Common myeloid progenitor, CD34-positive (primary cell): Measurements from ENCODE around the gene LGR6.

Source experiments
- CTCF ChIA-PET: fragments of 350-600 bp; sonication (Branson Sonifier 250); formaldehyde crosslinking; loops from one replicate; lab custom pipeline; 2021; ENCODE audit warnings: antibody characterized with exemption; lab: Charles Lee
- POLR2A ChIA-PET: fragments of 350-600 bp; sonication (Branson Sonifier 250); formaldehyde crosslinking; loops from one replicate; lab custom pipeline; 2021; ENCODE audit warnings: antibody characterized with exemption; lab: Charles Lee
- DNase-seq, 3 donors: peaks; one replicate each; pipeline versions ENCODE4 v3.0.0 to v3.0.0-alpha.2; 2013
- H3K27ac ChIP-seq, 2 experiments: 1 replicate in 1 of 2; 2 replicates in 1 of 2; pipeline ENCODE4 v1.7.0; 2013; ENCODE audit warnings: inconsistent platforms in 2 of 2, low read length in 2 of 2, mild to moderate bottlenecking in 2 of 2, low read depth in 1 of 2, moderate library complexity in 1 of 2; ENCODE audit not compliant: severe bottlenecking in 2 of 2, insufficient read depth in 1 of 2, poor library complexity in 1 of 2
- H3K27me3 ChIP-seq, 5 experiments: replicated peaks in 2 of 5; 1 replicate in 3 of 5; 2 replicates in 2 of 5; pipeline versions ENCODE4 v1.6.1 to v1.7.0; 2013; ENCODE audit warnings: low read length in 4 of 5, mild to moderate bottlenecking in 2 of 5, moderate library complexity in 2 of 5, inconsistent platforms in 1 of 5; ENCODE audit not compliant: insufficient read depth in 5 of 5, control insufficient read depth in 4 of 5
- H3K36me3 ChIP-seq, 4 experiments: 1 replicate in 2 of 4; 2 replicates in 2 of 4; pipeline versions ENCODE4 v1.6.1 to v1.7.0; 2013; ENCODE audit warnings: low read length in 3 of 4, control low read depth in 1 of 4, mild to moderate bottlenecking in 1 of 4; ENCODE audit not compliant: control insufficient read depth in 4 of 4, insufficient read depth in 4 of 4
- H3K4me1 ChIP-seq, 4 experiments: 1 replicate in 3 of 4; 2 replicates in 1 of 4; pipeline versions ENCODE4 v1.6.1 to v1.7.1; 2013; ENCODE audit warnings: low read length in 3 of 4, mild to moderate bottlenecking in 3 of 4, control low read depth in 1 of 4, inconsistent platforms in 1 of 4, moderate library complexity in 1 of 4; ENCODE audit not compliant: control insufficient read depth in 4 of 4, insufficient read depth in 4 of 4; ENCODE audit errors: control extremely low read depth in 1 of 4
- H3K4me3 ChIP-seq, 7 experiments: 1 replicate in 4 of 7; 2 replicates in 3 of 7; pipeline versions ENCODE4 v1.5.1 to v1.7.0; 2013; ENCODE audit warnings: mild to moderate bottlenecking in 7 of 7, low read length in 6 of 7, moderate library complexity in 6 of 7, inconsistent platforms in 2 of 7, low read depth in 2 of 7, control low read depth in 1 of 7; ENCODE audit not compliant: insufficient read depth in 4 of 7, control insufficient read depth in 1 of 7; ENCODE audit errors: extremely low read depth in 1 of 7
- H3K9me3 ChIP-seq, 5 experiments: 1 replicate in 4 of 5; 2 replicates in 1 of 5; pipeline versions ENCODE4 v1.6.1 to v1.7.1; 2013; ENCODE audit warnings: low read length in 4 of 5, mild to moderate bottlenecking in 2 of 5, inconsistent platforms in 1 of 5, low read depth in 1 of 5, moderate library complexity in 1 of 5; ENCODE audit not compliant: control insufficient read depth in 4 of 5, insufficient read depth in 2 of 5; ENCODE audit errors: control extremely low read depth in 1 of 5
- WGBS: methylation state at CpG from one replicate; pipeline ENCODE4 v1.1.5; 2013; ENCODE audit not compliant: insufficient coverage; 5-methylcytosine and 5-hydroxymethylcytosine counted together

Gene LGR6

GRCh38 chr1:202225131-202225530 is 31.5 kb downstream of the LGR6 start:
- 91% methylated on average over 4 of the region's 5 CpGs for WGBS
- no peak overlapping the region for H3K4me3 ChIP-seq
- no peaks in the 10 kb centered on the region for H3K36me3 ChIP-seq
- H3K4me1 ChIP-seq: peaks cover 0 to 11% (median 6%) of the 10 kb centered on the region in 4 experiments
- no peak for DNase-seq
- CTCF ChIA-PET: interaction anchor here (0.9 to 2.8 kb wide), 9 partner anchors 8 to 39 kb away, joined by 3 to 7 read pairs (median 3); no protein-coding TSS in a partner anchor
- POLR2A ChIA-PET: interaction anchor here (0.6 kb wide), 1 partner anchor 76 kb away, joined by 3 read pairs; no protein-coding TSS in a partner anchor
- no peaks in the 10 kb centered on the region for H3K9me3 ChIP-seq
- H3K27ac ChIP-seq: no peak overlapping the region
- peaks cover 0 to 5% (median 0%) of the 10 kb centered on the region in 5 experiments for H3K27me3 ChIP-seq

DNA sequence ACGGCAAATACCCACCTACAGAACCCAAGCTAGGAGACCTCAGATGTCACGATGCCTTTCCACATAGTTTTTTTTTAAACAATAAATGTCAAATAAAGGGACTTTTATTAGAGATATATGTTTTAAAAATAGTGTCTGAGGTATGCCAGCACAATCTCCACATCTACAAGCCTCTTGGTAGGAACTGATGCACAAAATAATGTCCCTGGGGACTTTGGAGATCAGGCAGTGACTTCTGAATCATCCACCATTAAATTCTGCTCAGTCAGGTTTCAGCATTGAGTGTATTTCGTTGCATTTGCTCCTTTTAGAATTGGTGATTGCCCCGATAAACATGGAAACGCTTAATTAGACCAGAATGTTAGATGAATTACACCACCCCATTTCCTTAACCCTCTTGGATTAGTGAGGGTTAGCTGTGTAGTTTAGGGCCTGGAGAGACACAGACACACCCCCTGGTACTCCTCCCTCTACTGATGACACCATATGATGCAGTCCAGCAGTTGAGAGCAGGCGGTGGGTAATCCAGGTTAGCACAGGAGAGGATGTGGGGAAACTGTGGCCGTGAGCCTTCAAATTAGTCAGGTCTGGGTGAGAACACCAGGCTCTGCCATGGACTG is 33.6 kb downstream of the LGR6 start:
- 89% methylated on average over 1 of the region's 7 CpGs for WGBS
- H3K27me3 ChIP-seq: peaks cover 0 to 8% (median 0%) of the 10 kb centered on the region in 5 experiments
- no peaks in the 10 kb centered on the region for H3K9me3 ChIP-seq
- H3K27ac ChIP-seq: no peak overlapping the region
- H3K36me3 ChIP-seq: no peaks in the 10 kb centered on the region
- H3K4me1 ChIP-seq: peaks cover 0 to under 1% (median under 1%) of the 10 kb centered on the region in 4 experiments
- no peak for DNase-seq
- ChIA-PET CTCF (interaction anchor here (0.7 to 2.8 kb wide), 5 partner anchors 10 to 85 kb away, joined by 3 to 7 read pairs (median 5); no protein-coding TSS in a partner anchor), POLR2A (no interaction called here)
- no peak overlapping the region for H3K4me3 ChIP-seq

DNA sequence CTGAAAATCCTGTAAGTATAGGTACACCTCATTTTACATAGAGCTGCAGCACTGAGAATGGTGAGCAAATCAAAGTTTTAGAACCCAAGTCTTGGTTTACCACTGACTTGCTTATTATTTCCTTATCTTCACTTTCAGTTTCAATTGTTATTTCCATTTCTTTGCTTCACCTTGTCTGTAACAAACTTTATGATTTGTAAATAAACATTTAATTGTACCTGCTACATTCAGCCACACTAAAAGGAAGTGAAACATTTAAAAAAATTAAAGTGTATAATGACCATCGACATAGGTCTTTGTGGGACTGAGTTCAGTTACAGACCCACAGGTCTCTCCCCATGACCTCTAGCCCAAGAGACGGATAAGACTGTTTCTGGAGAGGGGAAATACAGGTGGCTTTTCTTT is 34.4 kb downstream of the LGR6 start:
- DNase-seq: no peak
- Histone ChIP-seq H3K4me1 (no peaks in the 10 kb centered on the region), H3K27ac (no peak overlapping the region), H3K36me3 (no peaks in the 10 kb centered on the region), H3K4me3 (no peak overlapping the region), H3K27me3 (peaks cover 0 to 8% (median 0%) of the 10 kb centered on the region in 5 experiments), H3K9me3 (no peaks in the 10 kb centered on the region)
- ChIA-PET POLR2A (no interaction called here), CTCF (no interaction called here)
- 95% methylated on average over 2 of the region's 2 CpGs for WGBS

DNA sequence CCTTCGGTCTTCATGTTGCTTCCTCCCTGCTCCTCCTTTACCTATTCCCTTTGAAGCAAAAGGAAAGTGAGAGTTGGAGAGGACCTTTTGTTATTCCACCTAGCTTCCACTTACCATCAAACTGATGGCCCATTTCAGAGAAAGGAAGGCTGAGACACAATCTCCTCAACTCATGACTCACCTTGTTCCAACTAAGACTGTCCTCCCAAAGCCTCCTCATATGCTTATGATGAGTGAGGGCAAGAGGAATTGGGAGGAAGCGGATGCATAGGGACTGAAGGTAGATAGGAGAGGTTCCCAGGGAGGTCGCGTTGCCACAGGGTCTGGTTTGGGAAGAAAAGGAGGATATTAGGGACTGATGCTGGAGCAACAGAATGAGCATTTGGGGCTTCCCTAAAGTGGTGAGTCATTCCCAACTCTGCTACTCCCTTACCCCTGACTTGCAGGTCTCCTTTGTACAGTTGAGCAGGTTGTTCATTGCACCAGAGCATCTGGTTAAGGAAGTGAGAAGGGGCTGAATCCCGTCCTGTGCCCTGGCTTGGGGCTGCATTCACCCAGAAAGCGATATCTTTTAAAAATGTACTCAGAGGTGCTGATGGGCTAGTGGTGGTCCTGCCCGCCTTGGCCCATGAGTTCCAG is 35.0 kb downstream of the LGR6 start:
- Histone ChIP-seq H3K4me1 (no peaks in the 10 kb centered on the region), H3K9me3 (no peaks in the 10 kb centered on the region), H3K27me3 (peaks cover 0 to 10% (median 0%) of the 10 kb centered on the region in 5 experiments), H3K27ac (no peak overlapping the region), H3K36me3 (no peaks in the 10 kb centered on the region), H3K4me3 (no peak overlapping the region)
- CTCF ChIA-PET: no interaction called here
- POLR2A ChIA-PET: no interaction called here
- 95% methylated on average over 3 of the region's 7 CpGs for WGBS
- no peak for DNase-seq

GRCh38 chr1:202229376-202229775 is 35.8 kb downstream of the LGR6 start:
- Histone ChIP-seq H3K4me3 (no peak overlapping the region), H3K4me1 (no peaks in the 10 kb centered on the region), H3K27ac (no peak overlapping the region), H3K9me3 (no peaks in the 10 kb centered on the region), H3K36me3 (no peaks in the 10 kb centered on the region), H3K27me3 (peaks cover 0 to 10% (median 0%) of the 10 kb centered on the region in 5 experiments)
- DNase-seq: no peak
- 83% methylated on average over 2 of the region's 5 CpGs for WGBS
- ChIA-PET CTCF (interaction anchor here (1.2 kb wide), 1 partner anchor 11 kb away, joined by 3 read pairs; no protein-coding TSS in a partner anchor), POLR2A (no interaction called here)

DNA sequence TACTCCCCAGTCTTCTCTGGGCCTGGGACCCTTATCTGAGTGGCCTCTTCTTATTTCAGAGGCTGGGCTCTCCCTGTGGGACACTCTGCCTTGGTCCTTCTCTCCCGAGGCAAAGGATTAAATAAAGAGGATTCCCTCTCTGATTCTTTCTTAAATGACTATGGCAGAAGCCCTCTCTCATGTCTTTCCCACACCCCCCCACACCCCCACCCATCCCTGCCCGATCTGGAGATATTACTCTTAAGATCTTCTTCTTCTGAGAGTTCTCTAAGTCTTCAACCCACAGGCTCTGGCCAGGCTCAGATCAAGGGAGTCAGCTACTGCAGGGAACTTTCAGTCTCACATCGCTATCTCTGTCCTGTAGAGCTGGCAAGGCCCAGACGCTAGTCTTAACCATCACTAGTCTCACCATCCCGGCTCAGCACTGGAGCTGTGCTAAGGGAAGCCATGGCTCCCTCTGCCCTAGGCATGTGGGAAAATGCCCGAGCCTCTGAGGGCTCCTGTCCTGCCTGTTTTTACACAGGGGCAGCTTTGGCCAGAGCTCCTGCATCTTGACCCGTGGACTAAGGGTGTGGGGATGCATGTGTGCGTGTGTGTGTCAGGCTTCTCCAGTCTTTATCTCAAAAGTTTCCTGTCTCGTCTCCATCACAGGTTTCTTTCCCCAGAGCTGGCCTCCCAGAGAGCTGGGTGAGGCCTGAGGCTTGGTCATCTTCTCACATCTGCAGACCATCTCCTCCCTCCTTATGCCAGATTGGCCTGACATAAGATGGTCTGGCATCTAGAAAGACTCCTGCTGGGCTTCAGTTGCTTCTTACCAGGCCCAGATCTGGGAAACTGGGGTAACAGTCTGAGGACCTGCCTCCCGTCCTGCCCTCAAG is 36.7 kb downstream of the LGR6 start:
- ChIA-PET POLR2A (no interaction called here), CTCF (interaction anchor here (0.6 to 1.4 kb wide), 6 partner anchors 12 to 84 kb away, joined by 3 to 5 read pairs (median 3); partner anchors contain the start of gene LGR6)
- H3K27ac ChIP-seq: no peak overlapping the region
- no peak for DNase-seq
- H3K4me3 ChIP-seq: no peak overlapping the region
- H3K9me3 ChIP-seq: no peaks in the 10 kb centered on the region
- 100% methylated on average over 7 of the region's 10 CpGs for WGBS
- no peaks in the 10 kb centered on the region for H3K36me3 ChIP-seq
- peaks cover 0 to 12% (median 0%) of the 10 kb centered on the region in 5 experiments for H3K27me3 ChIP-seq
- no peaks in the 10 kb centered on the region for H3K4me1 ChIP-seq
